GM12878 (cell line): ENCODE data around the gene IL36B. TPM values are rescaled to one million over a fixed set of nuclear protein-coding genes. Genes with fewer than 3 reads are reported as not detected.

Source experiments
- ATAC-seq: fragments of 200-7000 bp; cut with Tn5 transposase; 3 replicates; pipeline ENCODE4 v1.9.1; 2020; ENCODE audit warnings: mild to moderate bottlenecking, moderate library complexity
- BruUV-seq: library from RNA; stranded (reverse); fragments of 400-500 nt; replicated peaks from 2 replicates; lab custom pipeline; 2021; lab: Mats Ljungman, UMichigan
- CTCF ChIA-PET: fragments of 300-600 bp; sonication (Branson Sonifier 250); formaldehyde crosslinking; extraction: SDS; loops from one replicate; lab custom pipeline; 2021; ENCODE audit warnings: inconsistent platforms; lab: Yijun Ruan, JAX
- POLR2A ChIA-PET: fragments of 350-600 bp; formaldehyde crosslinking; extraction: SDS; loops from one replicate; lab custom pipeline; 2021; ENCODE audit warnings: inconsistent platforms; lab: Charles Lee
- RAD21 ChIA-PET: fragments of 300-600 bp; sonication (Branson Sonifier 250); formaldehyde crosslinking; loops from one replicate; lab custom pipeline; 2023; ENCODE audit warnings: antibody characterized with exemption; ENCODE audit not compliant: unreplicated experiment; lab: Charles Lee
- SMC1A ChIA-PET: fragments of 300-600 bp; sonication (Branson Sonifier 250); formaldehyde crosslinking; loops from one replicate; lab custom pipeline; 2023; ENCODE audit not compliant: unreplicated experiment, uncharacterized antibody; lab: Charles Lee
- DNase-seq: peaks from one replicate; pipeline ENCODE4 v3.0.0-alpha.2; 2011; ENCODE audit warnings: low read depth, low spot score
- FAIRE-seq: peaks from 3 replicates; lab custom pipeline; 2011; peaks lifted over from hg19 to GRCh38; lab: Jason Lieb, UNC
- H2AFZ ChIP-seq: 2 replicates; pipeline ENCODE4 v1.6.0; 2011; ENCODE audit warnings: low read depth, low read length, control low read depth; ENCODE audit not compliant: control insufficient read depth
- H3K27ac ChIP-seq: 2 replicates; pipeline ENCODE4 v1.5.1; 2011; ENCODE audit warnings: control low read depth; ENCODE audit not compliant: control insufficient read depth, insufficient read depth
- H3K27me3 ChIP-seq, 2 experiments: replicated peaks in 1 of 2; 2 replicates each; pipeline versions ENCODE4 v1.6.0 to v1.6.1; 2011; ENCODE audit warnings: low read length in 1 of 2; ENCODE audit not compliant: control insufficient read depth in 2 of 2, insufficient read depth in 2 of 2
- H3K36me3 ChIP-seq, 2 experiments: 2 replicates each; pipeline ENCODE4 v1.5.1; 2011; ENCODE audit warnings: low read length in 1 of 2; ENCODE audit not compliant: control insufficient read depth in 2 of 2, insufficient read depth in 2 of 2
- H3K4me1 ChIP-seq: 2 replicates; pipeline ENCODE4 v1.6.1; 2011; ENCODE audit warnings: mild to moderate bottlenecking, low read length, moderate library complexity, mixed read lengths; ENCODE audit not compliant: control insufficient read depth, insufficient read depth
- H3K4me2 ChIP-seq: 2 replicates; pipeline ENCODE4 v1.6.0; 2011; ENCODE audit warnings: control low read depth; ENCODE audit not compliant: control insufficient read depth, insufficient read depth
- H3K4me3 ChIP-seq: fragments of 200-600 bp; sonication (generic); 2 replicates; pipeline ENCODE4 v1.5.1; 2016
- H3K79me2 ChIP-seq: 2 replicates; pipeline ENCODE4 v1.6.0; 2011; ENCODE audit warnings: low read length; ENCODE audit not compliant: control insufficient read depth, insufficient read depth
- H3K9ac ChIP-seq: 2 replicates; pipeline ENCODE4 v1.8.0; 2011; ENCODE audit warnings: low read length, control low read depth, mixed read lengths; ENCODE audit not compliant: control insufficient read depth, insufficient read depth
- H3K9me3 ChIP-seq: replicated peaks from 3 replicates; pipeline ENCODE4 v1.5.1; 2011; ENCODE audit warnings: mild to moderate bottlenecking, low read length; ENCODE audit not compliant: control insufficient read depth, insufficient read depth
- H4K20me1 ChIP-seq: 2 replicates; pipeline ENCODE4 v1.6.0; 2011; ENCODE audit not compliant: control insufficient read depth, insufficient read depth
- BHLHE40 ChIP-seq, 2 experiments: fragments of 450-650 bp in 1 of 2; IDR thresholded peaks; 2 replicates each; pipeline ENCODE4 v1.6.1; 2011 to 2017; ENCODE audit warnings: low read depth in 2 of 2, borderline replicate concordance in 1 of 2, improper control_type of control experiment in 1 of 2, low read length in 1 of 2, mild to moderate bottlenecking in 1 of 2
- CTCF ChIP-seq, 3 experiments: IDR thresholded peaks in 2 of 3; conservative IDR thresholded peaks in 1 of 3; 2 replicates each; pipeline ENCODE4 v1.5.1; 2011; ENCODE audit warnings: low read depth in 3 of 3, low read length in 3 of 3, mild to moderate bottlenecking in 3 of 3, control low read depth in 2 of 3, moderate library complexity in 2 of 3, inconsistent platforms in 1 of 3, mixed read lengths in 1 of 3; ENCODE audit not compliant: control insufficient read depth in 2 of 3, insufficient read depth in 1 of 3; ENCODE audit errors: extremely low read depth in 1 of 3
- CUX1 ChIP-seq: IDR thresholded peaks from 2 replicates; pipeline ENCODE4 v1.6.1; 2012; ENCODE audit warnings: improper control_type of control experiment, low read depth, low read length; ENCODE audit not compliant: insufficient replicate concordance
- DPF2 ChIP-seq: fragments of 450-650 bp; IDR thresholded peaks from 2 replicates; pipeline ENCODE4 v1.6.1; 2017; ENCODE audit warnings: mild to moderate bottlenecking
- MXI1 ChIP-seq: fragments of 150-350 bp; IDR thresholded peaks from 2 replicates; pipeline ENCODE4 v1.6.1; 2011; ENCODE audit warnings: low read depth, mild to moderate bottlenecking, inconsistent platforms, low read length, improper control_type of control experiment
- NFIC ChIP-seq: IDR thresholded peaks from 2 replicates; pipeline ENCODE4 v1.6.1; 2012; ENCODE audit warnings: low read depth, mild to moderate bottlenecking, inconsistent platforms, low read length, moderate library complexity
- ZBTB4 ChIP-seq: fragments of 450-650 bp; formaldehyde crosslinking; IDR thresholded peaks from 2 replicates; pipeline ENCODE4 v1.4.0; 2022; ENCODE audit warnings: mild to moderate bottlenecking, moderate library complexity
- ZNF687 ChIP-seq: fragments of 450-650 bp; IDR thresholded peaks from 2 replicates; pipeline ENCODE4 v1.6.1; 2017; ENCODE audit warnings: mild to moderate bottlenecking, moderate library complexity
- WGBS: methylation state at CpG from one replicate; pipeline ENCODE4 v1.1.6; 2016; ENCODE audit warnings: low lambda C conversion rate; ENCODE audit not compliant: insufficient replicate concordance, insufficient coverage; ENCODE audit errors: missing lambda C conversion rate; 5-methylcytosine and 5-hydroxymethylcytosine counted together
- in situ Hi-C: fragments of 300-500 bp; cut with MboI; formaldehyde crosslinking; loops from 9 replicates; pipeline ENCODE4 v1.14.3; 2018; ENCODE audit warnings: mixed read lengths
- intact Hi-C: fragments of 100-400 bp; cut with micrococcal nuclease; formaldehyde crosslinking; loops from one replicate; pipeline ENCODE4 v1.14.2; 2022; ENCODE audit not compliant: unreplicated experiment
- polyA plus RNA-seq, 11 experiments: library from polyadenylated mRNA; depleted of rRNA in 4 of 11; unstranded in 6 of 11; stranded (reverse) in 5 of 11; fragments of >200 nt; fragmentation: Nextera tagmentation in 4 of 11; fragmentation: Illumina TruSeq in 1 of 11; extraction: Ambion mirVana in 4 of 11; extraction: Trizol in 1 of 11; gene quantifications; 1 replicate in 1 of 11; 2 replicates in 10 of 11; pipeline versions ENCODE4 v1.2.1 to v1.2.3, GENCODE V29; 2011 to 2016; ENCODE audit warnings: inconsistent platforms in 2 of 11, missing spikeins in 2 of 11, low read depth in 1 of 11
- total RNA-seq, 4 experiments: library from RNA; depleted of rRNA in 3 of 4; stranded (reverse); fragments of >200 nt in 3 of 4; fragmentation: Illumina TruSeq in 1 of 4; extraction: Trizol in 1 of 4; gene quantifications; 2 replicates each; pipeline versions ENCODE4 v1.2.1 to v1.2.3, GENCODE V29; 2013 to 2021

IL36B gene
- total and polyA plus RNA-seq, 10 of the 15 experiments (the other 5 are each of a cell fraction or from before 2014, with no cell fraction given) = not detected

- no peak overlapping the region for H2AFZ ChIP-seq
- intact Hi-C loops (no loop called here), in situ Hi-C loops (no loop called here)
- no peak overlapping the region for H3K4me2 ChIP-seq
- DNase-seq (no peak), FAIRE-seq (no peak), ATAC-seq (no peak)
- no peak overlapping the region for H3K27ac ChIP-seq
- no peak overlapping the region for H3K9ac ChIP-seq
- no peaks in the 10 kb centered on the region for H3K36me3 ChIP-seq
- H3K4me1 ChIP-seq = no peaks in the 10 kb centered on the region
- H3K9me3 ChIP-seq = no peaks in the 10 kb centered on the region; the same call in 1 of the 3 replicates
- no peaks in the 10 kb centered on the region for H4K20me1 ChIP-seq
- CTCF ChIA-PET = no interaction called here
- H3K79me2 ChIP-seq = no peaks in the 10 kb centered on the region
- SMC1A ChIA-PET = no interaction called here
- H3K4me3 ChIP-seq = no peak overlapping the region
- BruUV-seq = no TSS peak
- 2% methylated on average over 2 of the region's 2 CpGs for WGBS
- no peaks in the 10 kb centered on the region for H3K27me3 ChIP-seq
- RAD21 ChIA-PET = no interaction called here
- POLR2A ChIA-PET = interaction anchor here (0.6 kb wide), 1 partner anchor 977 kb away, joined by 4 read pairs; no protein-coding TSS in a partner anchor
- no peak for TF ChIP-seq ZBTB4 (CRISPR knock-in tag)
- no peak for TF ChIP-seq ZNF687
- TF ChIP-seq CTCF (IDR thresholded peaks at IDR 0.05 in 2 of 3, conservative IDR thresholded peaks at IDR 0.05 in 1 of 3; ENCODE audit: control insufficient read depth in 2 of 3, extremely low read depth in 1 of 3, insufficient read depth in 1 of 3, low read depth in 3 of 3, low read length in 3 of 3) = no peak
- TF ChIP-seq MXI1 = no peak
- TF ChIP-seq DPF2 = no peak
- TF ChIP-seq CUX1 = no peak
- no peak for TF ChIP-seq NFIC
- TF ChIP-seq BHLHE40 (IDR thresholded peaks at IDR 0.05; ENCODE audit: borderline replicate concordance in 1 of 2, low read depth in 2 of 2, low read length in 1 of 2) = no peak
Measured at GRCh38 chr2:113015655-113016054, 37.0 kb downstream of the IL36B start.
